Hematopoietic multipotent progenitor cell treated with erythropoietin and hydrocortisone succinate and interleukin-3 and kit ligand, for 8 days (in vitro differentiated cells): ENCODE measurements around the gene GPRASP2.

Experiments used
- DNase-seq: peaks from one replicate; pipeline ENCODE4 v3.0.0-alpha.2; 2015

Gene GPRASP2

GRCh38 chrX:102745857-102746584, 33.8 kb downstream of the GPRASP2 start:
- DNase-seq = no peak

DNA sequence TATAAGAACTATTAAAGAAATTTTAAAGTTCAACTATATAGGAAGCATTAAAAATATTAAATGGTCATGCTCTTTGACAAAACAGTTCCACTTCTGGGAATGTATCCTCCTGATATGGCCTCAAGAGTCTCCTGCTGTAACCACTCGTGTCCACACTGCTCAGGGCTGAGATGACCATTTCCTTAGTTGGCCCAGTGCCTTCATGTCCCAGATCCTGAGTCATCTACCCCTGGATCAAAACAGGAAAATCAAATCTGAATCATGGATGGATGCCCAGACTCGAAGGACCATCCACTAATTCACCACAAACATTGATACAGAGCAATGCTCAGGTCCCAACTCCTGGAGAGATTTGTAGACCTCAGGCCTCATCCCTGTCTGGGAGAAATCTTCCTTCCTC, 53.0 kb downstream of the GPRASP2 start:
- DNase-seq = no peak

- no peak for DNase-seq
Observed at GRCh38 chrX:102765809-102766208, 53.6 kb downstream of the GPRASP2 start.

- DNase-seq = no peak
Observed at GRCh38 chrX:102767287-102767686, 55.0 kb downstream of the GPRASP2 start.
